PC-3 (cell line): ENCODE data around the gene MMRN1. TPM values are rescaled to one million over a fixed set of nuclear protein-coding genes. Genes with fewer than 3 reads are reported as not detected.

Experiments used
- ATAC-seq: fragments of 200-7000 bp; cut with Tn5 transposase; 2 replicates; pipeline ENCODE4 v1.9.1; 2020; ENCODE audit warnings: mild to moderate bottlenecking, moderate library complexity
- BruUV-seq: library from RNA; stranded (reverse); fragments of 400-500 nt; replicated peaks from 2 replicates; lab custom pipeline; 2021; lab: Mats Ljungman, UMichigan
- CTCF ChIA-PET: fragments of 300-600 bp; sonication (Branson Sonifier 250); formaldehyde crosslinking; loops from one replicate; lab custom pipeline; 2022; ENCODE audit warnings: antibody characterized with exemption; lab: Charles Lee
- POLR2A ChIA-PET: fragments of 300-600 bp; sonication (Branson Sonifier 250); formaldehyde crosslinking; loops from one replicate; lab custom pipeline; 2022; ENCODE audit warnings: antibody characterized with exemption; ENCODE audit not compliant: unreplicated experiment; lab: Charles Lee
- DNase-seq: peaks from one replicate; pipeline ENCODE4 v3.0.0-alpha.2; 2015
- H2AFZ ChIP-seq: fragments of 300-600 bp; sonication (generic); 2 replicates; pipeline ENCODE4 v1.6.0; 2016; ENCODE audit warnings: antibody characterized with exemption, low read length
- H3F3A ChIP-seq: fragments of 300-600 bp; sonication (generic); one replicate; pipeline ENCODE4 v1.6.0; 2017; ENCODE audit warnings: antibody characterized with exemption, low read length, control low read depth, mild to moderate bottlenecking; ENCODE audit not compliant: unreplicated experiment
- H3K27ac ChIP-seq: fragments of 300-600 bp; sonication (generic); 2 replicates; pipeline ENCODE4 v1.5.1; 2016; ENCODE audit warnings: mild to moderate bottlenecking, low read length
- H3K27me3 ChIP-seq: fragments of 300-600 bp; sonication (generic); 2 replicates; pipeline ENCODE4 v1.6.1; 2016; ENCODE audit warnings: low read length, mixed read lengths
- H3K36me3 ChIP-seq: fragments of 300-600 bp; sonication (generic); 2 replicates; pipeline ENCODE4 v1.6.1; 2016; ENCODE audit warnings: low read depth, mixed run types, low read length, mixed read lengths
- H3K4me1 ChIP-seq: fragments of 300-600 bp; sonication (generic); 2 replicates; pipeline ENCODE4 v1.5.1; 2016; ENCODE audit warnings: low read length; ENCODE audit not compliant: insufficient read depth
- H3K4me2 ChIP-seq: fragments of 300-600 bp; sonication (generic); 2 replicates; pipeline ENCODE4 v1.6.0; 2016; ENCODE audit warnings: low read length
- H3K4me3 ChIP-seq: fragments of 300-600 bp; sonication (generic); 2 replicates; pipeline ENCODE4 v1.5.1; 2016; ENCODE audit warnings: mild to moderate bottlenecking, low read length, mixed read lengths
- H3K79me2 ChIP-seq: fragments of 300-600 bp; sonication (generic); 2 replicates; pipeline ENCODE4 v1.6.1; 2017; ENCODE audit warnings: low read length, mixed read lengths
- H3K9ac ChIP-seq: fragments of 300-600 bp; sonication (generic); 2 replicates; pipeline ENCODE4 v1.6.0; 2016; ENCODE audit warnings: mild to moderate bottlenecking, low read length
- H3K9me2 ChIP-seq: fragments of 300-600 bp; sonication (generic); replicated peaks from 2 replicates; pipeline ENCODE4 v1.6.1; 2016; ENCODE audit warnings: mixed run types, low read length, mixed read lengths
- H3K9me3 ChIP-seq: fragments of 300-600 bp; sonication (generic); 2 replicates; pipeline ENCODE4 v1.6.1; 2016; ENCODE audit warnings: low read length, mixed read lengths
- H4K20me1 ChIP-seq: fragments of 300-600 bp; sonication (generic); 2 replicates; pipeline ENCODE4 v1.6.1; 2016; ENCODE audit warnings: low read length, mixed read lengths
- EZH2 ChIP-seq: fragments of 300-600 bp; sonication (generic); IDR thresholded peaks from one replicate; pipeline ENCODE4 v1.6.1; 2017; ENCODE audit warnings: antibody characterized with exemption, mild to moderate bottlenecking, low read length; ENCODE audit not compliant: unreplicated experiment
- EZH2phosphoT487 ChIP-seq: fragments of 300-600 bp; sonication (generic); IDR thresholded peaks from 2 replicates; pipeline ENCODE4 v1.6.1; 2018; ENCODE audit warnings: mild to moderate bottlenecking, antibody characterized with exemption, low read length, borderline replicate concordance
- intact Hi-C: fragments of 100-400 bp; cut with micrococcal nuclease; formaldehyde crosslinking; loops from 2 replicates; pipeline ENCODE4 v1.9.0; 2023
- total RNA-seq: library from RNA; depleted of rRNA; stranded (reverse); fragments of >200 nt; gene quantifications from 2 replicates; pipeline ENCODE4 v1.2.3, GENCODE V29; 2014
- TF ChIP-seq, protein P1 (sequence below): fragments of 300-600 bp; sonication (generic); conservative IDR thresholded peaks from 2 replicates; pipeline ENCODE4 v1.5.1; 2017; ENCODE audit warnings: antibody characterized with exemption, low read depth, mild to moderate bottlenecking, low read length

Gene MMRN1
- total RNA-seq, 1 experiment from 2014 or later = 0.73 TPM

DNA sequence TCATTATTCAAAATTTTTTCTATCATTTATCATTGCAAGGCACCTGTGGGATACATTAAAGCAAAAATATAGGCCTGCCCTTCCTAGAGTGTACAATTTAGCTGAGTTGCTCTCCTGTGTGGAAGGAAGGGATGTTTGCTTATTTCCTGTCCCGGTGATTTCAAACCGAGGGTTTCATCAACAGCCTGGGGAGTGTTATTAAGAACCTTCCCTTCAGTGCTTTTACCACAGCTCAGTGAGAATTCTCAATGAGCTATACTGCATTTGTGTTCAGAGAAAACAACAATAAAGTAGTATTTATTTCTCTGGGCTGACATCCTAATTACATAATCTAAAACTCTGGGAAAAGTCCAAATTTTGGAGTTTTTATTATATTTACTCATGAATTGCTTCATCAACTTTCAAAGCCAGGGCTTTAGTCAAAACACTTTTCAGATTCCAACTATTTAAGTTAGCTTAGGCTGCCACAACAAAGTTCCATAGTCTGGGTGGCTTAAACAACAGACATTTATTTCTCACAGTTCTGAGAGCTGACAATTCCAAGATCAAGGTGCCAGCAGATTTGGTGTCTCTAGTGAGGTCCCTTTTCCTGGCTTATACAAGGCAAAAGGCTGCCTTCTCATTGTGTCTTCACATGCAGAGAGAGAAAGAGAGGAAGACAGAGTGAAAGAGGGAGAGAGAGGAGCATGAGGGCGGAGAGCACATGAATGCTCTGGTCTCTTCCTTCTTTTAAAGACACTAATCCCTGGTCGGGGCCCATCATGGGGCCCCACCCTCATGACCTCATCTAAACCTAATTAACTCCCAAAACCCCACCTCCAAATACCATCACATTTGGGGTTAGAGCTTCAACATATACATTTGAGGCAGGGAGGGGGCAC lies 62.6 kb downstream of the MMRN1 start:
- H3K9me2 ChIP-seq = no peaks in the 10 kb centered on the region
- CTCF ChIA-PET = interaction anchor here (0.5 kb wide), 1 partner anchor 24 kb away, joined by 3 read pairs; no protein-coding TSS in a partner anchor
- H2AFZ ChIP-seq = no peak overlapping the region
- TF ChIP-seq EZH2phosphoT487 = no peak
- no peak for TF ChIP-seq EZH2
- BruUV-seq = no TSS peak
- H3K4me1 ChIP-seq = no peaks in the 10 kb centered on the region
- H3K36me3 ChIP-seq = no peaks in the 10 kb centered on the region
- H3K9me3 ChIP-seq = no peaks in the 10 kb centered on the region
- no peak overlapping the region for H3K4me2 ChIP-seq
- H3F3A ChIP-seq = no peaks in the 10 kb centered on the region
- peaks cover 40% of the 10 kb centered on the region for H3K27me3 ChIP-seq
- POLR2A ChIA-PET = no interaction called here
- H3K4me3 ChIP-seq = no peak overlapping the region
- no peak overlapping the region for H3K27ac ChIP-seq
- no peak for ATAC-seq
- no peaks in the 10 kb centered on the region for H4K20me1 ChIP-seq
- no peak for DNase-seq
- intact Hi-C loops = no loop called here
- no peaks in the 10 kb centered on the region for H3K79me2 ChIP-seq
- H3K9ac ChIP-seq = no peak overlapping the region

DNA sequence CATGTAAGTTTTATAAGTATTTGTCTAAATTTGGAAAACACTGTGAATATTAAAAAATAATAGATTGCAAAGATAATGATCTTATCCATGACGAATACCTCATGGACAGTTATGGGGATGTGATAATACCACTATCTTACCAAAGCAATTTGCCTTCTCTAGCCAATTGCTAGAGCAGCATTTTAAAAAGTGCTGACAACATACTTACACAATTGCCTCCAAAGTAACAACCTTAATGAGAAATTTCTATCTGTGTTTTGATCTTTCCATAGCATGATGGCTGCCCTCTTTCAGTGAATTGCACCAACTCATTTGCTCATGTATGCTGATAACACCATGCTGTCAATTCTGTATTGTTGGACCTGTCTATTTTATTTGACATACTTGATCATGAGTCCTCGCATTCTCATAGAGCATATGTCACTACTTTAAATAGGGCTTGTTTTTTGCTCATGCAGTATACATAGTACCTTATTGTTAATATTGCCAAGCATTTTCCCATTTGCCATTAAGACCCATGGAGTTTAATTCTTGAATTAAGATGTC lies 87.2 kb downstream of the MMRN1 start:
- Histone ChIP-seq H3K9ac (no peak overlapping the region), H3K9me2 (no peaks in the 10 kb centered on the region), H3K9me3 (no peaks in the 10 kb centered on the region), H3K27ac (no peak overlapping the region), H3K4me2 (no peak overlapping the region), H3K4me1 (no peaks in the 10 kb centered on the region), H3K36me3 (no peaks in the 10 kb centered on the region), H2AFZ (no peak overlapping the region), H3F3A (no peaks in the 10 kb centered on the region), H3K27me3 (peaks cover 25% of the 10 kb centered on the region), H3K79me2 (no peaks in the 10 kb centered on the region), H4K20me1 (no peaks in the 10 kb centered on the region), H3K4me3 (no peak overlapping the region)
- POLR2A ChIA-PET = no interaction called here
- DNase-seq = no peak
- no TSS peak for BruUV-seq
- intact Hi-C loops = no loop called here
- ATAC-seq = no peak
- TF ChIP-seq, protein P1, sequence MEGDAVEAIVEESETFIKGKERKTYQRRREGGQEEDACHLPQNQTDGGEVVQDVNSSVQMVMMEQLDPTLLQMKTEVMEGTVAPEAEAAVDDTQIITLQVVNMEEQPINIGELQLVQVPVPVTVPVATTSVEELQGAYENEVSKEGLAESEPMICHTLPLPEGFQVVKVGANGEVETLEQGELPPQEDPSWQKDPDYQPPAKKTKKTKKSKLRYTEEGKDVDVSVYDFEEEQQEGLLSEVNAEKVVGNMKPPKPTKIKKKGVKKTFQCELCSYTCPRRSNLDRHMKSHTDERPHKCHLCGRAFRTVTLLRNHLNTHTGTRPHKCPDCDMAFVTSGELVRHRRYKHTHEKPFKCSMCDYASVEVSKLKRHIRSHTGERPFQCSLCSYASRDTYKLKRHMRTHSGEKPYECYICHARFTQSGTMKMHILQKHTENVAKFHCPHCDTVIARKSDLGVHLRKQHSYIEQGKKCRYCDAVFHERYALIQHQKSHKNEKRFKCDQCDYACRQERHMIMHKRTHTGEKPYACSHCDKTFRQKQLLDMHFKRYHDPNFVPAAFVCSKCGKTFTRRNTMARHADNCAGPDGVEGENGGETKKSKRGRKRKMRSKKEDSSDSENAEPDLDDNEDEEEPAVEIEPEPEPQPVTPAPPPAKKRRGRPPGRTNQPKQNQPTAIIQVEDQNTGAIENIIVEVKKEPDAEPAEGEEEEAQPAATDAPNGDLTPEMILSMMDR = no peak
- TF ChIP-seq EZH2phosphoT487 (no peak), EZH2 (no peak)
- CTCF ChIA-PET = no interaction called here

DNA sequence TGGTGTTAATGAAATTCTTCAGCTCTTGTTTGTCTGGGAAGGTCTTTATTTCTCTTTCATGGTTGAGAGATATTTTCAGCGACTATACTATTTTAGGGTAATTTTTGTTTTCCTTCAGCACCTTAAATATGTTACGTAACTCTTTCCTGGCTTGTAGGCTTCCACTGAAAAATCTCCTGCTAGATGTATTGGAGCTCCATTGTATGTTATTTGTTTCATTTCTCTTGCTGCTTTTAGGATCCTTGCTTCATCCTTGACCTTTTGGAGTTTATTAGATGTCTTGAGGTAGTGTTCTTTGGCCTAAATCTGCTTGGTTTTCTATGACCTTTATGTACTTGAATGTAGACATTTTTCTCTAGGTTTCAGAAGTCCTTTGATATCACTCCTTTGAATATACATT lies 93.6 kb downstream of the MMRN1 start:
- peaks cover 73% of the 10 kb centered on the region for H3K27me3 ChIP-seq
- H3K4me3 ChIP-seq = no peak overlapping the region
- DNase-seq (no peak), ATAC-seq (no peak)
- BruUV-seq = no TSS peak
- TF ChIP-seq EZH2phosphoT487 = no peak
- TF ChIP-seq, protein P1 = no peak
- TF ChIP-seq EZH2 = no peak
- H3K4me1 ChIP-seq = no peaks in the 10 kb centered on the region
- H3K9ac ChIP-seq = no peak overlapping the region
- no peaks in the 10 kb centered on the region for H4K20me1 ChIP-seq
- ChIA-PET POLR2A (no interaction called here), CTCF (no interaction called here)
- no peaks in the 10 kb centered on the region for H3F3A ChIP-seq
- H3K9me3 ChIP-seq = no peaks in the 10 kb centered on the region
- H2AFZ ChIP-seq = no peak overlapping the region
- no peak overlapping the region for H3K4me2 ChIP-seq
- intact Hi-C loops = no loop called here
- H3K36me3 ChIP-seq = no peaks in the 10 kb centered on the region
- H3K27ac ChIP-seq = no peak overlapping the region
- no peaks in the 10 kb centered on the region for H3K9me2 ChIP-seq
- H3K79me2 ChIP-seq = no peaks in the 10 kb centered on the region
